ENCODE results near the gene SPIRE1. TPM values are rescaled to one million over a fixed set of nuclear protein-coding genes. Genes with fewer than 3 reads are reported as not detected.
A peak's percentile ranks its signal among the peaks of the same experiment; 100 is the strongest.

The SPIRE1 gene
- total RNA-seq = 10 to 100 TPM; 36.6 to 82.3 (median 41.9) TPM
- polyA plus RNA-seq = 10 to 100 TPM; 15.5 to 59.9 (median 22.1) TPM
- long read RNA-seq, donor 1, full-length matches to known transcripts = 25 of 38 reads
- long read RNA-seq, donor 1, partial matches to known transcripts = 8 of 38 reads
- long read RNA-seq, donor 1, other reads (novel, unspliced or antisense) = 5 of 38 reads
- long read RNA-seq, donor 2, full-length matches to known transcripts = 54 of 80 reads
- long read RNA-seq, donor 2, partial matches to known transcripts = 13 of 80 reads
- long read RNA-seq, donor 2, other reads (novel, unspliced or antisense) = 13 of 80 reads

GRCh38 chr18:12657684-12658425 lies at the start of gene SPIRE1:
Gene SPIRE1 (minus strand): TSS chr18:12658107. CDS start chr18:12657866, 241 bp downstream.
- Histone ChIP-seq H3K9me3 (no peaks in the 10 kb centered on the region), H3K27me3 (ENCODE audit: insufficient read depth in 3 of 3, low read length in 2 of 3) (no peaks in the 10 kb centered on the region), H3K36me3 (ENCODE audit: insufficient read depth in 1 of 2, low read depth in 1 of 2) (no peaks in the 10 kb centered on the region), H3K27ac (peak within 1 kb of the TSS; percentile 96), H3K4me3 (peak within 1 kb of the TSS; percentile 93), H3K4me1 (peaks cover 15% of the 10 kb centered on the region)
- peak; percentile 76 to 86 for DNase-seq
- intact Hi-C loops (cut with DNase I) = loop anchor here (2.0 to 5.0 kb wide), 2 partner anchors 106 to 265 kb away; no protein-coding TSS in a partner anchor
- no peak for TF ChIP-seq CTCF (IDR thresholded peaks at IDR 0.05)
- ATAC-seq = peak; percentile 81 to 88 (median 84)
- WGBS, 3 donors = 0 to 1% (median 1%) methylated on average over 73 to 112 of the region's 112 CpGs

- H3K27me3 ChIP-seq (ENCODE audit: insufficient read depth in 3 of 3, low read length in 2 of 3) = no peaks in the 10 kb centered on the region
- intact Hi-C loops (cut with DNase I) = no loop called here
- peaks cover 2 to 49% of the 10 kb centered on the region in 2 donors for H3K36me3 ChIP-seq (ENCODE audit: insufficient read depth in 1 of 2, low read depth in 1 of 2)
- TF ChIP-seq CTCF (IDR thresholded peaks at IDR 0.05) = no peak
- peak overlapping the region; percentile 98 for H3K4me3 ChIP-seq
- H3K9me3 ChIP-seq = no peaks in the 10 kb centered on the region
- H3K4me1 ChIP-seq = peaks cover 28% of the 10 kb centered on the region
- 0 to 2% (median 1%) methylated on average over 2 of the region's 2 CpGs for WGBS, 3 donors
- ATAC-seq = peak in 2 of 4 donors; percentile 20 to 45
- no peak for DNase-seq
- peak overlapping the region; percentile 84 for H3K27ac ChIP-seq
Observed at GRCh38 chr18:12703664-12704063, 45.8 kb upstream of the SPIRE1 start.

GRCh38 chr18:12703096-12703567 lies 45.2 kb upstream of the SPIRE1 start:
- peak in 2 of 4 donors; percentile 59 to 74 for ATAC-seq
- Histone ChIP-seq H3K4me1 (peaks cover 28% of the 10 kb centered on the region), H3K27me3 (ENCODE audit: insufficient read depth in 3 of 3, low read length in 2 of 3) (no peaks in the 10 kb centered on the region), H3K9me3 (no peaks in the 10 kb centered on the region), H3K36me3 (ENCODE audit: insufficient read depth in 1 of 2, low read depth in 1 of 2) (peaks cover 2 to 49% of the 10 kb centered on the region in 2 donors), H3K4me3 (peak overlapping the region; percentile 98), H3K27ac (peak overlapping the region; percentile 84)
- DNase-seq = no peak
- WGBS, 3 donors = 0 to 1% (median 0%) methylated on average over 28 of the region's 28 CpGs
- no peak for TF ChIP-seq CTCF (IDR thresholded peaks at IDR 0.05)
- intact Hi-C loops (cut with DNase I) = no loop called here

GRCh38 chr18:12702221-12703095 lies 44.6 kb upstream of the SPIRE1 start, which contains the start of the genes CEP76 and PSMG2:
Gene CEP76 (minus strand): TSS chr18:12702723. CDS start chr18:12702548, 175 bp downstream.
Gene PSMG2 (plus strand): TSS chr18:12703042. CDS start chr18:12703108, 66 bp downstream.
- TF ChIP-seq CTCF (IDR thresholded peaks at IDR 0.05) = no peak
- H3K9me3 ChIP-seq = no peaks in the 10 kb centered on the region
- peaks cover 1 to 43% of the 10 kb centered on the region in 2 donors for H3K36me3 ChIP-seq (ENCODE audit: insufficient read depth in 1 of 2, low read depth in 1 of 2)
- H3K4me1 ChIP-seq = peaks cover 28% of the 10 kb centered on the region
- WGBS, 3 donors = 0% methylated on average over 86 to 89 of the region's 89 CpGs
- H3K27ac ChIP-seq = peak within 1 kb of the TSS; percentile 84
- intact Hi-C loops (cut with DNase I) = no loop called here
- H3K27me3 ChIP-seq (ENCODE audit: insufficient read depth in 3 of 3, low read length in 2 of 3) = no peaks in the 10 kb centered on the region
- peak within 1 kb of the TSS; percentile 98 for H3K4me3 ChIP-seq
- DNase-seq = peak; percentile 97 to 98
- peak; percentile 96 to 97 (median 96) for ATAC-seq
